ENCODE measurements around the gene PISD.

PISD gene

GRCh38 chr22:31652088-31652487, 9.9 kb downstream of the PISD start:
- DNase-seq: no peak

- DNase-seq: no peak
Observed at GRCh38 chr22:31651664-31652063, 10.4 kb downstream of the PISD start.

GRCh38 chr22:31650391-31650790, 11.6 kb downstream of the PISD start:
- DNase-seq: no peak

- no peak for DNase-seq
Observed at GRCh38 chr22:31647523-31648320, 14.3 kb downstream of the PISD start.

GRCh38 chr22:31647066-31647465, 14.9 kb downstream of the PISD start:
- DNase-seq: no peak

- no peak for DNase-seq
Observed at GRCh38 chr22:31646186-31647019, 15.6 kb downstream of the PISD start.

- no peak for DNase-seq
Observed at GRCh38 chr22:31639436-31640039, 22.5 kb downstream of the PISD start.

GRCh38 chr22:31637891-31638618, 24.0 kb downstream of the PISD start:
- DNase-seq: no peak

GRCh38 chr22:31637447-31637890, 24.5 kb downstream of the PISD start:
- no peak for DNase-seq

- DNase-seq: no peak
Observed at GRCh38 chr22:31635638-31636306, 26.2 kb downstream of the PISD start.

GRCh38 chr22:31631436-31631835, 30.6 kb downstream of the PISD start:
- DNase-seq: no peak

GRCh38 chr22:31630331-31631329, 31.4 kb downstream of the PISD start:
- DNase-seq: peak in 1 of 2 experiments; percentile 4

GRCh38 chr22:31629741-31630184, 32.3 kb downstream of the PISD start:
- no peak for DNase-seq

- DNase-seq: no peak
Observed at GRCh38 chr22:31628969-31629708, 32.9 kb downstream of the PISD start.

GRCh38 chr22:31628362-31628761, 33.7 kb downstream of the PISD start:
- no peak for DNase-seq

GRCh38 chr22:31627223-31627731, 34.7 kb downstream of the PISD start:
- DNase-seq: no peak

GRCh38 chr22:31626427-31627150, 35.4 kb downstream of the PISD start:
- DNase-seq: no peak

GRCh38 chr22:31625661-31626426, 36.2 kb downstream of the PISD start:
- DNase-seq: no peak

Data from NCI-H446 (cell line).